B cell (primary cell): ENCODE results near the gene ARMH3. TPM values are rescaled to one million over a fixed set of nuclear protein-coding genes. Genes with fewer than 3 reads are reported as not detected.

Experiments used
- ATAC-seq: fragments of 200-7000 bp; cut with Tn5 transposase; one replicate; pipeline ENCODE4 v1.10.0; 2021; ENCODE audit warnings: low read depth, mild to moderate bottlenecking, moderate number of reproducible peaks, moderate library complexity
- CTCF ChIA-PET: fragments of 350-600 bp; sonication (Branson Sonifier 250); formaldehyde crosslinking; loops from one replicate; lab custom pipeline; 2021; ENCODE audit warnings: antibody characterized with exemption, inconsistent platforms; lab: Charles Lee
- POLR2A ChIA-PET: fragments of 350-600 bp; sonication (Branson Sonifier 250); formaldehyde crosslinking; loops from one replicate; lab custom pipeline; 2021; ENCODE audit warnings: antibody characterized with exemption; lab: Charles Lee
- DNase-seq: peaks from one replicate; pipeline ENCODE4 v3.0.0; 2013
- H2AFZ ChIP-seq: 2 replicates; pipeline ENCODE4 v1.6.1; 2012; ENCODE audit warnings: mild to moderate bottlenecking, low read depth, low read length; ENCODE audit not compliant: insufficient read depth, poor library complexity, severe bottlenecking
- H3K27ac ChIP-seq, 2 donors: 1 replicate in 1 of 2; 2 replicates in 1 of 2; pipeline ENCODE4 v1.5.1; 2012 to 2013; ENCODE audit warnings: low read length in 2 of 2, mild to moderate bottlenecking in 2 of 2, moderate library complexity in 1 of 2
- H3K27me3 ChIP-seq, 4 experiments: fragments of 200-600 bp in 1 of 4; sonication (generic) in 1 of 4; replicated peaks in 1 of 4; 1 replicate in 2 of 4; 2 replicates in 2 of 4; pipeline versions ENCODE4 v1.6.1 to v1.7.0; 2013 to 2016; ENCODE audit warnings: low read length in 3 of 4, mild to moderate bottlenecking in 2 of 4, mixed read lengths in 1 of 4, moderate library complexity in 1 of 4; ENCODE audit not compliant: insufficient read depth in 4 of 4, control insufficient read depth in 3 of 4; ENCODE audit errors: control extremely low read depth in 1 of 4
- H3K36me3 ChIP-seq, 2 experiments: replicated peaks in 1 of 2; 1 replicate in 1 of 2; 2 replicates in 1 of 2; pipeline versions ENCODE4 v1.6.1 to v1.7.1; 2013; ENCODE audit warnings: low read length in 1 of 2; ENCODE audit not compliant: insufficient read depth in 2 of 2, control insufficient read depth in 1 of 2; ENCODE audit errors: control extremely low read depth in 1 of 2, extremely low read depth in 1 of 2
- H3K4me1 ChIP-seq, 2 donors: fragments of 200-600 bp in 1 of 2; sonication (generic) in 1 of 2; 1 replicate in 1 of 2; 2 replicates in 1 of 2; pipeline versions ENCODE4 v1.5.1 to v1.6.1; 2013 to 2017; ENCODE audit warnings: low read length in 2 of 2; ENCODE audit not compliant: control insufficient read depth in 2 of 2, insufficient read depth in 2 of 2
- H3K4me2 ChIP-seq: replicated peaks from 2 replicates; pipeline ENCODE3; 2012; ENCODE audit warnings: mild to moderate bottlenecking, low read depth, low read length; ENCODE audit not compliant: poor library complexity, severe bottlenecking
- H3K4me3 ChIP-seq, 5 experiments: fragments of 200-600 bp in 1 of 5; sonication (generic) in 1 of 5; 1 replicate in 3 of 5; 2 replicates in 2 of 5; pipeline versions ENCODE4 v1.5.1 to v1.7.0; 2011 to 2016; ENCODE audit warnings: low read length in 4 of 5, mild to moderate bottlenecking in 4 of 5, low read depth in 2 of 5, control low read depth in 1 of 5, moderate library complexity in 1 of 5; ENCODE audit not compliant: insufficient read depth in 1 of 5; ENCODE audit errors: control extremely low read depth in 1 of 5, extremely low read depth in 1 of 5
- H3K79me2 ChIP-seq: fragments of 200-600 bp; sonication (generic); one replicate; pipeline ENCODE4 v1.6.0; 2016; ENCODE audit warnings: low read length; ENCODE audit not compliant: control insufficient read depth, insufficient read depth
- H3K9ac ChIP-seq: fragments of 200-600 bp; sonication (generic); 2 replicates; pipeline ENCODE4 v1.6.1; 2017; ENCODE audit warnings: mild to moderate bottlenecking, low read length, moderate library complexity
- H3K9me3 ChIP-seq, 3 donors: one replicate each; pipeline versions ENCODE4 v1.6.1 to v1.7.1; 2013; ENCODE audit warnings: low read length in 2 of 3; ENCODE audit not compliant: control insufficient read depth in 2 of 3, insufficient read depth in 1 of 3; ENCODE audit errors: control extremely low read depth in 1 of 3
- H4K20me1 ChIP-seq: 2 replicates; pipeline ENCODE4 v1.6.0; 2012; ENCODE audit warnings: mild to moderate bottlenecking, low read length; ENCODE audit not compliant: insufficient read depth, control insufficient read depth, poor library complexity, severe bottlenecking
- H3K27ac Mint-ChIP-seq: one replicate; pipeline ENCODE4 v1.8.0; 2021; ENCODE audit warnings: mixed read lengths
- H3K27me3 Mint-ChIP-seq: one replicate; pipeline ENCODE4 v1.8.0; 2021; ENCODE audit warnings: mixed read lengths
- H3K4me1 Mint-ChIP-seq: one replicate; pipeline ENCODE4 v1.8.0; 2021; ENCODE audit warnings: mixed read lengths
- H3K4me3 Mint-ChIP-seq: one replicate; pipeline ENCODE4 v1.8.0; 2021; ENCODE audit warnings: mixed read lengths
- H3K9me3 Mint-ChIP-seq: one replicate; pipeline ENCODE4 v1.8.0; 2022; ENCODE audit warnings: mixed read lengths; ENCODE audit not compliant: insufficient read depth
- EZH2 ChIP-seq: IDR thresholded peaks from 2 replicates; pipeline ENCODE4 v1.6.1; 2012; ENCODE audit warnings: borderline replicate concordance, low read depth, mild to moderate bottlenecking, moderate library complexity, low read length; ENCODE audit not compliant: insufficient read depth, poor library complexity, severe bottlenecking
- WGBS: methylation state at CpG from one replicate; pipeline ENCODE4 v1.1.5; 2013; ENCODE audit warnings: missing lambda C conversion rate; ENCODE audit not compliant: insufficient coverage; 5-methylcytosine and 5-hydroxymethylcytosine counted together
- intact Hi-C: fragments of 100-400 bp; cut with micrococcal nuclease; formaldehyde crosslinking; loops from one replicate; pipeline ENCODE4 v1.10.0; 2022
- polyA plus RNA-seq: library from polyadenylated mRNA; depleted of rRNA; stranded (reverse); fragments of >200 nt; gene quantifications from 2 replicates; pipeline ENCODE4 v1.2.3, GENCODE V29; 2012
- total RNA-seq, 2 donors: library from RNA; stranded (reverse); fragments of 120-200 nt in 1 of 2; gene quantifications; 1 replicate in 1 of 2; 2 replicates in 1 of 2; pipeline versions ENCODE4 v1.2.3 to v1.2.4, GENCODE V29; 2013 to 2022
- TF ChIP-seq, protein P1 (sequence below): fragments of 200-600 bp; IDR thresholded peaks from one replicate; pipeline ENCODE4 v1.8.0; 2022; ENCODE audit warnings: antibody characterized with exemption, mild to moderate bottlenecking

Gene ARMH3
- total and polyA plus RNA-seq, 2 donors (not counting 1 experiment from before 2014, with no cell fraction given), result 33.4 to 40.7 TPM

DNA sequence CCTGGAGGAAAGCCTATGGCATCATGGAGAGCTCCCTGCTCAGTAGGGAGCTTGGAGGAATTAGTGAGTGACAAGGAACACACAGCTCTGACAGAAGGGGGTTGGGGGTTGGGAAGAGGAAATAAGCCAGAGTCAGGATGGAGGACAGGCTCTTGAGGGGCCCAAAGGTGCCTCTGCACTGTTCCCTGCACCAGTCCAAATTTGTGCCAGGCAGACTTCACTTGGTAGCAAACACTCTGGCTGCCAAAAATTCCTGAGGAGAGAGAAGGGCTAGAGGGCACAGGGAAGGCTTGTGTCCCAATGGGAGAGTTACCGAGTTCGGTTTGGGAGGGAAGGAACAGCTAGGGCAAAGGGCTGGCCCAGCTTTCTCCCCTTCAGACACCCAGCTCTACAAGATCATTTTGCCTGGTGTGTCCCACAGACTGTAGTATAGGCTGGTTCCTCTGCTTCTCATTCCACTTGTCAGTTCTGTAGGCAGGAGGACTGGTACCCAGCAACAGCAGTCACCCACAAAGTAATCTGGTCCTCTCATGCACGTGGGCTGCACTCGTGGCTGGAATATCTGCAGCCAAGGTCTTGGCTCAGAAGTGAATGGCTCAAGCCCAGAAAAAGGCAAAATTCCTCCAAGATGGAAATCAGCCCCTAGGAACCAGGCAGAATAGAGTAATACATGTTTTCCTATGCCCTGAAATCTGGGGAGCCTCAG, 204.4 kb downstream of the ARMH3 start:
- TF ChIP-seq, protein P1, sequence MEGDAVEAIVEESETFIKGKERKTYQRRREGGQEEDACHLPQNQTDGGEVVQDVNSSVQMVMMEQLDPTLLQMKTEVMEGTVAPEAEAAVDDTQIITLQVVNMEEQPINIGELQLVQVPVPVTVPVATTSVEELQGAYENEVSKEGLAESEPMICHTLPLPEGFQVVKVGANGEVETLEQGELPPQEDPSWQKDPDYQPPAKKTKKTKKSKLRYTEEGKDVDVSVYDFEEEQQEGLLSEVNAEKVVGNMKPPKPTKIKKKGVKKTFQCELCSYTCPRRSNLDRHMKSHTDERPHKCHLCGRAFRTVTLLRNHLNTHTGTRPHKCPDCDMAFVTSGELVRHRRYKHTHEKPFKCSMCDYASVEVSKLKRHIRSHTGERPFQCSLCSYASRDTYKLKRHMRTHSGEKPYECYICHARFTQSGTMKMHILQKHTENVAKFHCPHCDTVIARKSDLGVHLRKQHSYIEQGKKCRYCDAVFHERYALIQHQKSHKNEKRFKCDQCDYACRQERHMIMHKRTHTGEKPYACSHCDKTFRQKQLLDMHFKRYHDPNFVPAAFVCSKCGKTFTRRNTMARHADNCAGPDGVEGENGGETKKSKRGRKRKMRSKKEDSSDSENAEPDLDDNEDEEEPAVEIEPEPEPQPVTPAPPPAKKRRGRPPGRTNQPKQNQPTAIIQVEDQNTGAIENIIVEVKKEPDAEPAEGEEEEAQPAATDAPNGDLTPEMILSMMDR, result no peak
- ChIA-PET CTCF (interaction anchor here (0.6 to 4.0 kb wide), 4 partner anchors 10 to 819 kb away, joined by 4 to 23 read pairs (median 10); no protein-coding TSS in a partner anchor), POLR2A (interaction anchor here (0.5 kb wide), 1 partner anchor 219 kb away, joined by 4 read pairs; no protein-coding TSS in a partner anchor)
- Mint-ChIP-seq H3K9me3 (no peaks in the 10 kb centered on the region), H3K4me3 (no peak overlapping the region), H3K27me3 (no peaks in the 10 kb centered on the region), H3K4me1 (no peaks in the 10 kb centered on the region), H3K27ac (no peak overlapping the region)
- no peaks in the 10 kb centered on the region for H3K9me3 ChIP-seq
- peaks cover 17% of the 10 kb centered on the region for H4K20me1 ChIP-seq
- H3K4me3 ChIP-seq, result no peak overlapping the region
- peaks cover 0 to 31% of the 10 kb centered on the region in 2 experiments for H3K36me3 ChIP-seq
- H3K4me1 ChIP-seq, result no peaks in the 10 kb centered on the region
- 94% methylated on average over 2 of the region's 4 CpGs for WGBS
- DNase-seq (no peak), ATAC-seq (no peak)
- no peaks in the 10 kb centered on the region for H3K27me3 ChIP-seq
- no peak overlapping the region for H3K4me2 ChIP-seq
- H2AFZ ChIP-seq, result no peak overlapping the region
- no peak overlapping the region for H3K9ac ChIP-seq
- intact Hi-C loops, result no loop called here
- no peak overlapping the region for H3K27ac ChIP-seq
- peaks cover 27% of the 10 kb centered on the region for H3K79me2 ChIP-seq

DNA sequence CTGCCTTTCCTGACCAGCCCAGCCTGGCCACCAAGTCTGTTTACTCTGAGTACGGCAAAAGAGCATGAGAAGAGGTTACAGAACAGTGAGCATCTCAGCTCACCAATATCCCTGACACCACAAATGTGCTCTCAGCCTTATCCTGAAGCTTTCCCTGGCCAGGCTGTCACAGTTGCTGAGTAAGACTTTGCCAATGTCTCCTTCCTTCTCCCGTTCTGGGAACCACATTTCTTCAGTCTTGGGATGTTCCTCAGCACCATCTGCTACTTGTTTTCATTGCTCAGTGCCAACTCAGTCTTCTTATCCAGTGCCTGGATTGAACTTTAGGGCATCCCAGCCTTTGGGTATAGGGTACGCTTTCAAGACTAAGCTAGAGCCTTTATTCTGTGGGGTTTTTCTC, 205.2 kb downstream of the ARMH3 start:
- Histone ChIP-seq H3K36me3 (peaks cover 0 to 37% of the 10 kb centered on the region in 2 experiments), H3K9ac (no peak overlapping the region), H3K27me3 (no peaks in the 10 kb centered on the region), H3K79me2 (peaks cover 20% of the 10 kb centered on the region), H3K4me3 (no peak overlapping the region), H3K4me1 (no peaks in the 10 kb centered on the region), H4K20me1 (peaks cover 17% of the 10 kb centered on the region), H3K9me3 (no peaks in the 10 kb centered on the region), H2AFZ (no peak overlapping the region), H3K4me2 (no peak overlapping the region), H3K27ac (no peak overlapping the region)
- no peak overlapping the region for H3K27ac Mint-ChIP-seq
- intact Hi-C loops, result no loop called here
- TF ChIP-seq EZH2, result no peak
- TF ChIP-seq, protein P1, result no peak
- POLR2A ChIA-PET, result no interaction called here
- CTCF ChIA-PET, result interaction anchor here (1.9 to 4.0 kb wide), 3 partner anchors 10 to 159 kb away, joined by 5 to 23 read pairs (median 15); no protein-coding TSS in a partner anchor
- H3K27me3 Mint-ChIP-seq, result no peaks in the 10 kb centered on the region
- no peaks in the 10 kb centered on the region for H3K9me3 Mint-ChIP-seq
- no peak overlapping the region for H3K4me3 Mint-ChIP-seq
- 100% methylated on average over 2 of the region's 3 CpGs for WGBS
- no peak for DNase-seq
- no peaks in the 10 kb centered on the region for H3K4me1 Mint-ChIP-seq
- ATAC-seq, result no peak
